ENCODE data around the gene HOXA6.
A peak's percentile ranks its signal among the peaks of the same experiment; 100 is the strongest.

The HOXA6 gene

DNA sequence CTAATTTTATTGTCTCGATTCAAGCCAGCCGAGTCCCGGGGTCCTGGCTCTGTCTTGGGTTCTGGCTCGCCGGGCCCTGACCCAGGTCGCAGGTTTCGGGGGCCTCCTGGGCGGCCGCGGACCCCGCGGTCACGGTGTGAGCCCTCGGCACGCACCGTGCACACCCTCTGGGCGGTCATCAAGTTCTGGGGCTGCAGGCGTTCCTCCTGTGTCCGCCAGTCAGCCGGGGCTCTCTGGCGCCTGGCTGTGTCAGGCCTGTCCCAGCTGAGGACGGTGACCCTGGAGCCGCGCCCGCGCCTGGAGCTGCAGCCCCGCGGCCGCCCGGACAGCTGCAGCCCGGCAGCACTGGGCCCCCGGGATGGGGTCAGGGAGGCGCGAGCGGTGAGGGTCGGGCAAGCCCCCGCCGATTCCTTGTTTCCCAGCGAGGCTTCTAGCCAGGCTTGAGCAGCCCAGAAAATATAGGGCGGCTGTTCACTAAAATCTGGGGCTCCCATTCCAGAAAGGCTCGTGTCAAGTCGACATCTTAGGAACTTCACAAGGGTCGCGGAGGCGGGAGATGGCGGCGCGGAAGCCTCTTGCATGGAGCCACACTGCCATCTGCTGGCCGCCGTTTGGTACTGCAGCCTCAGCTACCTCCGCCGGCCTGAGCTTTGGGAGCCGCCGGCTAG, 13.1 kb upstream of the HOXA6 start:
- DNase-seq, result peak; percentile 87

DNA sequence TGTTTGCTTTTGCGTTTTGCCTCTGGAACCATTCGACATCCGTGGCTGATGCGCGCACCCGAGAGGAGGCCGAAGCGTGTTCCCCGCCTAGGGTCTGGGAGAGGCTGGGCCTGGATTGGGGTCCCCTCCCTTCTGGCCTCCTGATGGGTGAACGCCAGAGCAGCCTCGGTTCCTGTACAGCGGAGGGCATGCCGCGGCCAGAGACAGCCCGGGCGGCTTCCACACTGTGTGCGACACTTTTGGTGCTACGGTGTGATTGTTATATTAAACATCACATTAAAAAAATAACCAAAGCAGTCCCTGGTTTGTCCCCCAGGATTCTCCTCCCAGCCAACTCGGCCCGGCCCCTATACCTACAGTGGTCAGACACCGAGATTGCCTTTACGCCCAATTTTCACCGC, 12.6 kb upstream of the HOXA6 start:
- DNase-seq, result no peak

DNA sequence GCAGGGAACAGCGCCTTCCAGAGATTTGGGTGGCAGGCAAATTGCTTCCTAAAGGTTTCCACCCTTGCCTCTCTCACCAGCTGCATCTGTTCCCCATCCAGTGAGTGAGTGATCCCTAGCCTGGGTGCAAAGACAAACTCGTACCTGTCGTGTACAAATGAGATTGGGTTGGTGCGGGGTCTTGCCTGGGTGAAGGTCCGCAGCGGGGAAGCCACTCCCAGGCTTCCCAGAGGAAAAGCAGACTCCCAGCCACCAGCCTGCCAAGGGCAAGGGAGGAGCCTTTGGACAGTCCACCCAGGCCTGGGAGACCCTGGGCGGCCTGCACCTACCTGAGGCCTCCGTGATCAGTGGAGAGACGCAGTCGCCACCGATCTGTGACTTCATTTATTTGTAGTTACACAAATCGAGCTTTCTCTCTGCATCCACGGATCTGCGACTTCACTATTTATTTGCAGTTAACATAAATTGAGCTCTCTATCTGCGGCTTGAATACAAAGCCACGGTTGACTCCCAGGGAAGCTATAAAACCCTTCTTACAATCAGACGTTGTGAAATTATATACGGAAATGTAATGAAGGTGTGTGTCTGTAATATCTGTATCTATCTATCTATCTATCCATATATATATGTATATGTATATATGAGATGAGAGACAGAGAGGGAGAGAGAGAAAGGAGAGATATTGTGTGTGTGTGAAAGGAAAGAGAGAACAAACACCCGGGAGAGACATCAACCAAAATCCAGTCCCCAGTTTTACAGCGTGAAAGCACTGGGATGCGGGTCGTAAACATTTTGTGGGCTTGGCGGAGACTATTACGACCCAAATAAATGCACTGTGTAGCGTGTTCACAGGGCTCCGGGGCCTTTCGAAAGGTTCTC, 11.9 kb upstream of the HOXA6 start:
- no peak for DNase-seq

DNA sequence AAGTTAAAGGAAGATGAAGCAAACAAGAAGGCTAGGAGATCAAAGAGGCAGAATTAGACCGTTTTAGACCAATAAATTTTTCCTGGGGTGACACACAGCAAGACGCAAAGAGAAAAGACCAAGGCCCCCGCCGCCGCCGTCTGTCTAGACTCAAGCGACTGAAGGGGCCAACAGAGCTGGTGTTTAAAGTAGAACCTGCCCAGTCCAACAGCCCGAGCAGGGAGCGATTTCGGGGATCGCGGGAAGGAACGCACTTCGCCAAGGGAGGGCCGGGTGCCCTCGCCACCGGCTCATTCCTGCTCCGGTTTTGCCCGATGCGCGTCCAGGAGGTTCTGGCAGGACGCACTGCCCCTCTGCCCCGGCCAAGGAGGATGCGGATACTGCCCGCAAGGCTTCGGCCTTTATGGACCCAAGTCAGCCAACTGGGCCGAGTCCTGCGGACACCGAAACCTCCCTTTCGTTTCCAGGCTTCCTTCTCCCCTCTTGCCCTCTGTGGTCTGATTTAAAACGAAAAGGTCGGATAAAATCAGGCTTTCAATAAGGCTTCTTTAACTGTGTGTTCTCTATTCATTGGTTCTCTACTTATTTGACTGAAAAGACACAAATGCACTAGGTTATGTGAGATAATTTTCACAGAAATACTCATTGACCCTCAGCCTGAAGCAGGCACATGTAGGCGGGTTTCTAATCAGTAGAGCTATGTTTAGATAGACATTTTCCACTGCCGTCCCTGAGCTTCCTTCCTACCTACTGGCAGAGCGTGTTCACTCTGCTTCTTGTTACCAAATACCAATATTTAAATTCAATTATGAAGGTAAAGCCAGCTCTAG, 11.1 kb upstream of the HOXA6 start:
- DNase-seq, result no peak

DNA sequence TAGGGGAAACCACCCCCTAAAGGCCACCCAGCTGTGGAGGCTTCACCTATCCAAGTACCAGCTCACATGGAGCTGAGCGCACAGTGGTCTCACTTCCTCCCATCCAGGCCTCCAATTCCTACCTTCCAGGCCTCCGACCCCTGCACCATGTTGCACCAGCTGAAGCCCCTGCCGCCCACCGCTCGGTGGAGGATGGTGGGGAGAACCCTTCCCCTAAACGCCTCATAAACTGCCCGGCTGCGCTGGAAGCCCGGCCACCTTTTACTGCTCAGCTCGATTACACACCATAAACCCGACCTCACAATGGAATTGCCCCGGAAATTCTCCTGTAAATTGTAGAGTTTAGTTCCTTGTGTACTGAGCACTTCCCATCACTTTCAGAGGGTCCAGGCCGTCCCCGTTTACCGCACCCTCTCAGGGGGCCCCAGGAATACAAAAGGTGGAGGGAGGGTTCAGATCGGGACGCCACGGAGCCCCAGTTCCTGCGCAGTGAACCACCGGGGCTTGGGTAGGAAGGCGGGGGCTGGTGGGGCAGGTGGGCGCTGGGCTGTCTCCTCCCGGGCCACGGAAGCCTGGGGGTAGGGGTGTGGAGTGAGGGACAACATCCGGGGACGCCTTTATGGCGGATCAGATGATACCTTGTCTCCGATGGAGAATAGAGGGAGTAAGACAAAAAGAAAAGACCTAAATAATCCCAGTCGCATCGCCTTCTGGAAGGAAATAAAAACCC, 10.3 kb upstream of the HOXA6 start:
- no peak for DNase-seq

DNA sequence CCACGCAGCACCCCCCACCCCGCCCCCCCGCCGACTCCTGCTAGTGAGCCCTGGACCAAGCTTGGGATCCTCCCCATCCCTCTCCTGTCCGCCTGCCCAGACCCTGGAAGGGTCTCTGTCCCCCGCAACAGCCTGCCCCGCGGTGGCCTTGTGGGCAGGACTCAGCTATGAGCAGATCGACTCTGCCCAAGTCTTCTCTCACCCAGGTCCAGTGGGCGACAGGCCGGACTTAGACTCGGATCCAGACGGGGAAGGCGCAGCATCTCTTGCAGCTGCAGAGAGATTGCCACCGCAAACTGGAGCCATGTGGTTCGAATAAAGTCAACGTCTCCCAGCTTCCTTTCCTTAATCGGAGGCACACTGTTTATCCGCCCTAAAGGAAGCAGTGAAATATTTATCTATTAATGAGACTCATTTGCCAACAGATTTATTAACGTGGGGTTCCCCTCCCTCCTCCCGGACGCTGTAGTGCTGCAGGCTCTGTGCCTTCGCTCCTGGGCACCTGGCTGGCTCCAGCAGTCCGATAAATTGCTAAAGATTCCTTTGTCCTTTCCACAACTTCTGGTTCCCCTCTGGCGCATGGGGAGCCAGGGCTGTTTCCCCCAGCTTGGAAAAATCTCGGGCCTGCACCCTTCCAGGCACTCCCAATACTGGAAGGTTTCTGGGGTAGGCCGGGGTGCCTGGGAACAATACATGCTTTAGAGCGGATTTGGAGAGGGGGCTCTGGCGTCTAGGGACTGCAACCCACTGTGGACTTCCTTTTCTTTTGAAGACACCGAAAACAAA, 9.5 kb upstream of the HOXA6 start:
- DNase-seq, result no peak

DNA sequence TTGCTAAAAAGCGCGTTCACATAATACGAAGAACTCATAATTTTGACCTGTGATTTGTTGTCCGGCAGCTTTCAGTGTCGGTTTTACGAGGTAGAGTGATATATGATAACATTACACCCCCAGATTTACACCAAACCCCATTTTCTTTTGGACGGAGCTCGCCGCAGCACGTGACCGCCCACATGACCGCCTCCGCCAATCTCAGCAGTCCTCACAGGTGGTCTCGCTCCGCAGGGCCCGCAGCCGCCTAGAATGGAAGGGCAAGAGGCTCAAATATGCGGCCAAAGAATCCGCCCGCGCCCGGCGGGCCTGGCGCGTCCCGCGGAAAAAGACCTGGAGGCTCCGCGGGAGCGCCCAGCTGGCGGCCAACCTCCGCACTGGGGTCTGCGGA, 8.9 kb upstream of the HOXA6 start, which contains the start of gene HOXA7:
Gene HOXA7, minus strand, starts transcription at position 168 of the 391 bp plus-strand sequence. Its CDS starts 130 bp downstream, at position 38.
- DNase-seq, result no peak

DNA sequence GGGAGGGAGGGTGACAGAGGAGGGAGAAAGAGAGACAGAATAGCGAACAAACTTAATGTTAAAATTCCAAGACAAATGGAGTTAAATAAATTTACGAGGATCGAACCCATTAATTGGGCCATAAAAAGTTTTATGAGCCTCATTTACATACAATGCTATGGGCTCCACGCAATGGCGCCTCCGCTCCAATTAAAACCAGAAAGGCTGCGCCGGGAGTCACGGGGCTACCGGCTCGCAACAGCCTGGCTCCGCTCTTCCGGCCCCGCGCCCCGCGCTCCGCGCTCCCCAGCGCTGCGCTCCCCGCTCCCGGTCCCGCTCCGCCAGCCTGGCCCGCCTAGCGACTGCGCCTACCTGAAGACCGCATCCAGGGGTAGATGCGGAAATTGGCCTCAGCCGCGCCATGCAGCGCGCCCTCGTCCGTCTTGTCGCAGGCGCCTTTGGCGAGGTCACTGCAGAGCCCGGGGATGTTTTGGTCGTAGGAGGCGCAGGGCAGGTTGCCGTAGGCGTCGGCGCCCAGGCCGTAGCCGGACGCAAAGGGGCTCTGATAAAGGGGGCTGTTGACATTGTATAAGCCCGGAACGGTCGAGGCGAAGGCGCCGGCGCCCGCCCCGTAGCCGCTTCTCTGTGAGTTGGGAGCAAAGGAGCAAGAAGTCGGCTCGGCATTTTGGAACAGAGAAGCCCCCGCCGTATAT, 8.4 kb upstream of the HOXA6 start:
- no peak for DNase-seq

DNA sequence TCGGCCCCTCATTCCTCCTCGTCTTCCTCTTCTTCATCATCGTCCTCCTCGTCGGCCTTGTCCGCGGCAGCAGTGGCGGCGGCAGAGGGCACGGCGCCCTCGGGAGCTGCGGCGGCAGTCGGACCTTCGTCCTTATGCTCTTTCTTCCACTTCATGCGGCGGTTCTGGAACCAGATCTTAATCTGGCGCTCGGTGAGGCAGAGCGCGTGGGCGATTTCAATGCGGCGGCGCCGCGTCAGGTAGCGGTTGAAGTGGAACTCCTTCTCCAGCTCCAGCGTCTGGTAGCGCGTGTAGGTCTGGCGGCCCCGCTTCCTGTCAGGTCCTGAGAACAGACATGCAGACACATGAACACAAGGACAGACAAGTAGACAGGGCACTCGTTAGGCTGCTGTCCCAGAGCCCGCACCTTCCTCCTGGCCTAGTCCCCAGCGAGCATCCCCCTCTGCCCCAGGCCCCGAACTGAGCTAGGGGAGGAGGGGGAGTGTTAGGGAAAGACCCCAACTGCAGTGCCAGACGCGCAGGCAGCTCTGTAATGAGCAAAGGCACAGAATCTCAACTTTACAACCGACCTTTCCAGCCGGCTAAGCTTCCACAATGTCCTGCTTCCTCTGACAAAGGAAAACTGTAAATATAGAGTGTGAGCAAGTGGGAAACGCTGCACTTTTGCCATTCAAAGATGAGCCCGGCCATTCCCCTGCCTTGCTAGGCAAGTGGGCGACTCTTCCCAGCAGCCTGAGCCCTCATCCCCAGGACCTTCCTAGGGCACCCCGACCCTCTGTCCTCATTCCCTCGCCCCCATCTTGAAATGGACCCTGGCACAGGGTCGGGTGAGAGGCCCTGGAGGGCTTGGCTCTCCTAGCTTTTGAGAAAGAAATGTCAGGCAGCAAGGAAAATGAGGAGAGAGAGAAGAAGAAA, 7.6 kb upstream of the HOXA6 start:
- no peak for DNase-seq

DNA sequence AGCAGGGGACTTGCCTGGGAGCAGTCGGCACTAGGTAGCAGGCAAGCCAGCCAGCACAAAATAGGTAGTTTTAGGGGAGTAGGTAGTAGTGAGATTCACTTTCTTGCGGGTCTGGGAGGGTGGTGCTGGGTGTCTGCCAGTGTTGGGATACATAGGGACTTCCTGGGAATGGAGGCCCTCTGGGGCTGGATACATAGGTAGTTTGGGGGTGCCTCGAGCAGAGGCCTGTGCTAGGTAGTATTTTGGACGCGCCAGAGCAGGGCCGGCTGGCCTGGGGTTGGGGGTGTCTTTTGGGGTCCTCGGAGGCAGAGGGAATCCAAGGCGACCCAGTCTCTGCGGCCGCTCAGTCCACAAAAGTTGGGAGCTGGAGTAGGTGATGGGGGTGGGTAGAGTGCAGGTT, 6.8 kb upstream of the HOXA6 start:
- no peak for DNase-seq

DNA sequence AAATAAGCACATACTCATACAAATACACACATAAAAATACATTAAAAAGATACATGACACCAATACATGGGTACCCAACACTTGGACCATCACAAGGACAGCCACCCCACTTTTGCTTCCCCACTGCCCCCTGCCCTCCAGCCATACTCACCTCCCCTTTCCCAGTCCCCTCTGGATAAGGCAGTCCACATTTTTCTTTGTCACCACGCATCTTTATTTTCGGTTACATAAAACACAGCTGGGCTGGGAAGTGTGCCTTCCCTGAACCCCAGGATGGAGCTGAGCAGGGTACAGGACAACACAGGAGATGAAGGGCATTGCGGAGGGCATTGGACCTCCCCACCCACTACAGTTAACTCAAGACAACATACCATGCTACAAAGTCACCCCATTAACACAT, 6.0 kb upstream of the HOXA6 start:
- DNase-seq, result no peak

DNA sequence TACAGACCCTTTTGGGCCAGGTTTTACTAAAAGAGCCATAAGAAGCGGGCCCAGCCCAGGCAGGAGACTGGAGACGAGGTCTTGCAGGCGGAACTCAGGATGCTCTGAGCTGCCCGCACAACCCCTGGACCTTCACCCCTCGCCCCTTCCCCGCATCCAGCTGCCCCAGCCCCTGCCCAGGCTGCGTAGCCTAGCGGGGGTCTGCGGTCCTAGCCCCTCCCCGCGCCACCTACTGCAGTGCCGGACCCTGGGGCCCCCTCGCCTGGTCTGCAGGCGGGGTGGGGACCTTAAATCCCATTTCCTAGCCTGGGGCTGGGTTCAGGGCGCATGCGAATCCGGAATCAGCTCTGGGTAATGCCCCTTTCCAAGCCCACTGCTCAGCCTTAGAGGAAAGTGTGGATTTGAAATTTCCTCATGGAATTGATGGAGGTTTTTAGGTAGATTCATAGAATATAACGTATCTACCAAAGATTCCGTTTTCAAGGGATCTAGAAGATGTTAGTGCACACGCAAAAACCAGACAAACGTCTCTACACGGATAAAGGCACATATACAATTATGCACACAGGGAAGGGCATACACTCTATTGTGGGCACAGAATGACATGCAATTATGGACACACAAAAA, 5.4 kb upstream of the HOXA6 start:
- no peak for DNase-seq

DNA sequence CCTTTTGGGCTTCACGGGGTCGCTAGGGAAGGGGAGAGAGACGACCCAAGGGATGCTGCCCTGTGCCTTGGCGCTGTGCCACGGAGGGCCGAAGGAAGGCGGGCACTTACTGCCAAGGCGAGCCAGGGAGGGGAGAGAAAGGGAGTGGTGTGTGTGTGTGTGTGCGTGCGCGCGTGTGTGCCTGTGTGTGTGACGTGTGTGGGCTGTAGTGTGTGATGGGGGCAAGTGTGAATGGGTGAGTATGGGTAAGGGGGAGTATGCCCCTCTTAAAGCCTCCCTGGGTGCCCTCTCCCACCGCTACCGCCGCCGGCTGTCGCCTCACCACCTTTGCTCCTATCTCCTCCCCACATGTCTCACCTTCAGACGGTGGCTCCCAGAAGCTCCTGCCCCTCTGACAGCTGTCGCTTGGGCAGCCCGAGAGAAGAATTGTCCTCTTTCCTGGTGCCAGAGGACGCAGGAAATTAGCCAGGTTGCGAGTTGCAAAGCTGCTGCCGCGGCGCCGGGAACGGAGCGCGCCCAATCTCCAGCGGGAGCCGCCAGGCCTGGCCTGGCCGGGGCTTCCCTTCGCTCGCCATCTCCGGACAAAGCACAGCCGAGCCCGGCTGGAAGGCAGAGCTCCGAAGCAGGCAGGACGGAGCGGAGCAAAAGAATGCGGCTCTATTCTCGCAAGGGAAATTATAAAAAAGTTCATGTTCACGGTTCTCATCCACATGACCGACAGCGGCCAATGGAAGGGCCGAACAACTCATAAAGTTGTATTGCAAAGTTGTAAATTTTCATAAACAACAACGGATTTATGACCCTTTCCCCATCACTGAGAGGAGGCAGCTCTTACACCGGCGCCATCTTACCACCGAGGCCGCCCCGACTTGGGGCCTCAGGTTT, 4.6 kb upstream of the HOXA6 start, which contains the start of gene HOXA3:
Gene HOXA3, minus strand, starts transcription at position 653 of the 885 bp plus-strand sequence. CDS start 41,943 bp downstream, outside the sequence.
- DNase-seq, result no peak

DNA sequence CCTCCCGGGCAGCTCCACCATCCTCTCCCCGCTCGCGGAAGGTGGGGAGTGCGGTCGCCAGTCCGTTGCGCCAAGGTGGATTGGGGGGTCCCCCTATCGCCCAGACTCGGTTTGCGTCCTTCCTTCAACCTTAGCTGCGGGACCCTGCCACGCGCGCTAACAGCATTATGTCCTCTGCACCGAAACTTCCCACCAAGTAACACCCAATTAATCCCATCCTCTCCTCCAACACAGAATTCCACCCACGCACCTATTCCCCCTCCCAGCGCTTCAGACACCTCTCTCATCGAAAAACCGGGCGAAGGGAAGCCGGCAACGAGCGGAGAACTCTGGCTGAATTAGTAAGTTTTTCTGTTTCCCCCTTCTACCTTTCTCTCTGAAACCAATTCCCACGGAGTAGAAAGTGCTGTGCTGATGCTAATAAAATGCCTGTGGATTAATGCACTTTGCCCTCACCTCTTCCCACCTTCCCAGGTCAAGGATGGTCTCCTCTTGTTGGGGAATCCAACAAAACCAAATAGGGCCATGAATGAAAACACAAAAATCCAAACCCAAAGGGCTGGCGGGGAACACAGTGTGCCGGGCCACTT, 3.9 kb upstream of the HOXA6 start:
- no peak for DNase-seq

DNA sequence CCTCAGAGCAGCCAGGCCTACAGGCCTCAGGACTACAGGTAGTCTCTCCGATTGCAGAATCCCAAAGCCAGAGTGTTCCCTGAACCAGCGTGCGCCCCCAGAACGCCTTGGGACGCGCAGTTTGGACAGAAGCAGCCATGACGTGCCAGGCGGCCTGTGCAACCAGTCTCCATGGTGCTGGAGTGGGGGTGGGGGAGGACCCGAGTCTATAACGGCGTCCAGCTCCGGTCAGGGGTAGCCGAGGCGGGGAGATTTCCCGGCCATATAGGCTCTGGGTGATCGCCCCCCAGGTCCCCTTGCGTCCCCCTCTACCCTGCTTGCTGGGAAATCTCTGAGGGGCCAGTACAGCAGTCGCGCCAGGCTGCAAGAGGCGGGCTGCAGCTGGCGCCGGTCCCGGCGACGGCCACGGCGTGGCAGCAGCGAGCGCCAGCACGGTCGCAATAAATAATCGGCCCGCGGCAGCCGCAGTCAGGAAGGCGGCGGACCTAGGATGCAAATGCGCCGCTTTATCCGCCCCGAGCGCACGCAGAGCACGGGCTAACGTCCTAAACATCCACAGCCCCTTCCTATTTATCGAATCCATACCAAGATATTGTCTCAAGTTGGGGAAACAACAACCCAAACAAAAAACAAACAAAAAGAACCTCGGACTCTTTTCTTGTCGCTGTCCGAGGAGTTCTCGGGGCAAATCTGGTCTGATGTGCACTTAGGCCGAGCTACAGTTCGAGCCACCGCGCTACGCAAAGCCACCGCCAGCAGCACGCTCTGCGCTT, 3.2 kb upstream of the HOXA6 start:
- peak; percentile 64 for DNase-seq

DNA sequence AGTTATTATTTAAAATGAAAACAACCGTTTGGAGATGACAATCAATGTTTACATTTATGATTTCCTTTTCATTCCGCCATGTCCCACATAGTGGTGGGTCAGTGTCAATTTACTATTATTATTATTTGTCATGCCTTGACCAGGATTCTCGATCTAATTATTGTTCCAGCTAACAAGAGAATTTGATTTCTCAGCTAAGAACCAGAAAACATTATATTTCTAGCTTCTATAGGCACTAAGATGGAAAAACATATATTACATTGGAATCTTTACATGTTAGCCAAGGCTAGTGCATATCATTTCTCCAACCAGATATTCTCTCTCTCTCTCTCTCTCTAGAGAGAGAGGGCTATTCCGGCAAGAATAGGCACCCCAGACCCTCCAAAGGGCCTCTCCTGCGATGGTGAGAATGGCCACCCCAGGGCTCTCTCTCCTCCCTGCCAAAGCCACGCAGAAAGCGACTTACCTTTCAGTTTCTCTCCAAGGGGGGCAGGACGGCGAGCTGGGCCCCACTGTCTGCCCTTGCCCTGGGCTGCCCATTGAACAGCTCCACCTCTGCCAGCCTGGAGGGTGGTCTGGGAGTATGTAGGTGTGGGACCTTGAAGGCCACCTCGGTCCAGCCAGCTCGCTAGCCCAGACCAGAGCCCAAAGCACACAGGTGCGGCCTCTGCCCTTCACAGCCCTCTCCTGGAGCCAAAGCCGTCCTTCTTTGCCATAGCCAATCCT, 2.4 kb upstream of the HOXA6 start:
- DNase-seq, result no peak

Measured in activated CD4-positive, alpha-beta T cell treated with anti-CD3 and anti-CD28 coated beads, Interleukin-2, amount 50 U/mL, for 1 hour (primary cell).